ENCODE measurements around the gene XRCC1. TPM values are rescaled to one million over a fixed set of nuclear protein-coding genes. Genes with fewer than 3 reads are reported as not detected.

XRCC1 gene
- total RNA-seq, 1 donor from 2014 or later: 70.7 TPM

GRCh38 chr19:43622070-43622469, 46.7 kb upstream of the XRCC1 start:
- Mint-ChIP-seq H3K4me3 (ENCODE audit: low read depth) (no peak overlapping the region), H3K9me3 (ENCODE audit: low read depth) (no peaks in the 10 kb centered on the region)

GRCh38 chr19:43620061-43621001, 45.0 kb upstream of the XRCC1 start:
- peak overlapping the region; percentile 92 for H3K4me3 Mint-ChIP-seq (ENCODE audit: low read depth)
- H3K4me1 Mint-ChIP-seq (ENCODE audit: low read depth): peaks cover 10% of the 10 kb centered on the region
- no peak for DNase-seq (ENCODE audit: low spot score, unreplicated experiment)
- no peaks in the 10 kb centered on the region for H3K9me3 Mint-ChIP-seq (ENCODE audit: low read depth)
- H3K36me3 Mint-ChIP-seq (ENCODE audit: insufficient read depth): peaks cover 19% of the 10 kb centered on the region
- H3K27me3 Mint-ChIP-seq: no peaks in the 10 kb centered on the region
- no peak for TF ChIP-seq CTCF (IDR thresholded peaks at IDR 0.05; ENCODE audit: unreplicated experiment)
- H3K27ac Mint-ChIP-seq: peak overlapping the region; percentile 100

More at GRCh38 chr19:43622070-43622469, 46.7 kb upstream of the XRCC1 start:
- no peak for TF ChIP-seq CTCF (IDR thresholded peaks at IDR 0.05; ENCODE audit: unreplicated experiment)
- DNase-seq (ENCODE audit: low spot score, unreplicated experiment): no peak
- Mint-ChIP-seq H3K27ac (no peak overlapping the region), H3K27me3 (no peaks in the 10 kb centered on the region), H3K4me1 (ENCODE audit: low read depth) (peaks cover 10% of the 10 kb centered on the region), H3K36me3 (ENCODE audit: insufficient read depth) (peaks cover 28% of the 10 kb centered on the region)

- Mint-ChIP-seq H3K27ac (peak within 1 kb of the TSS; percentile 100), H3K9me3 (ENCODE audit: low read depth) (no peaks in the 10 kb centered on the region), H3K4me1 (ENCODE audit: low read depth) (peaks cover 10% of the 10 kb centered on the region), H3K27me3 (no peaks in the 10 kb centered on the region), H3K4me3 (ENCODE audit: low read depth) (peak within 1 kb of the TSS; percentile 92), H3K36me3 (ENCODE audit: insufficient read depth) (peaks cover 13% of the 10 kb centered on the region)
- peak; percentile 79 for DNase-seq (ENCODE audit: low spot score, unreplicated experiment)
- no peak for TF ChIP-seq CTCF (IDR thresholded peaks at IDR 0.05; ENCODE audit: unreplicated experiment)
These were observed 44.1 kb upstream of the XRCC1 start, which contains the start of gene ZNF428 for GRCh38 chr19:43619262-43620060. ZNF428 (minus strand) TSS chr19:43619629; CDS start chr19:43614304, 5,325 bp downstream.

- H3K36me3 Mint-ChIP-seq (ENCODE audit: insufficient read depth): peaks cover 9% of the 10 kb centered on the region
- peaks cover 10% of the 10 kb centered on the region for H3K4me1 Mint-ChIP-seq (ENCODE audit: low read depth)
- no peaks in the 10 kb centered on the region for H3K9me3 Mint-ChIP-seq (ENCODE audit: low read depth)
- TF ChIP-seq CTCF (IDR thresholded peaks at IDR 0.05; ENCODE audit: unreplicated experiment): no peak
- H3K27me3 Mint-ChIP-seq: no peaks in the 10 kb centered on the region
- peak overlapping the region; percentile 100 for H3K27ac Mint-ChIP-seq
- H3K4me3 Mint-ChIP-seq (ENCODE audit: low read depth): peak overlapping the region; percentile 92
- no peak for DNase-seq (ENCODE audit: low spot score, unreplicated experiment)
These were observed 43.6 kb upstream of the XRCC1 start for GRCh38 chr19:43618921-43619261.

- peaks cover 14% of the 10 kb centered on the region for H3K36me3 Mint-ChIP-seq (ENCODE audit: insufficient read depth)
- no peak for TF ChIP-seq CTCF (IDR thresholded peaks at IDR 0.05; ENCODE audit: unreplicated experiment)
- DNase-seq (ENCODE audit: low spot score, unreplicated experiment): no peak
- H3K27me3 Mint-ChIP-seq: no peaks in the 10 kb centered on the region
- peaks cover 10% of the 10 kb centered on the region for H3K4me1 Mint-ChIP-seq (ENCODE audit: low read depth)
- H3K4me3 Mint-ChIP-seq (ENCODE audit: low read depth): no peak overlapping the region
- no peaks in the 10 kb centered on the region for H3K9me3 Mint-ChIP-seq (ENCODE audit: low read depth)
- no peak overlapping the region for H3K27ac Mint-ChIP-seq
These were observed 41.6 kb upstream of the XRCC1 start for GRCh38 chr19:43616954-43617353.

Measured in progenitor cell of endocrine pancreas (in vitro differentiated cells).